Glomerular endothelial cell (primary cell): ENCODE data around the gene MRTFA. TPM values are rescaled to one million over a fixed set of nuclear protein-coding genes. Genes with fewer than 3 reads are reported as not detected.

ENCODE experiments used
- DNase-seq: peaks from one replicate; pipeline ENCODE4 v3.0.0-alpha.2; 2011; ENCODE audit warnings: low read depth, low spot score; ENCODE audit errors: extremely low read depth
- total RNA-seq: library from RNA; depleted of rRNA; stranded (reverse); fragments of >200 nt; gene quantifications from 2 replicates; pipeline ENCODE4 v1.2.3, GENCODE V29; 2015

Gene MRTFA
- total RNA-seq, 1 donor from 2014 or later = 91.6 TPM

DNA sequence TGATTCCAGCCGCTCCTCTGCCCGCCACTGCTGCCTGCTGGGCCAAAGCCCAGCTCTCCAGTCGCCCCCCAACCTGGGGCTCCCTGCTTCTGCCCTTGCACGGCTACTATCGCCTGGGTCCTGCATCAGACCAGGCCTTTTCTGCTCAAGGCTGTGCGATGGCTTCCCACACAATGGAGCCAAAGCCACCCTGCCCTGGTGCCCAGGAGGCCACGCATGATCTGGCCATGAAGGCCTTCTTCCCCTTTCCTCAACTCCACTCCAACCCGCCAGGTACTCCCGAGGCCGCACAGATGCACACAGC lies 220.3 kb downstream of the MRTFA start:
- DNase-seq = no peak

GRCh38 chr22:40415531-40416266 lies 220.8 kb downstream of the MRTFA start:
- DNase-seq = no peak

GRCh38 chr22:40414838-40415505 lies 221.5 kb downstream of the MRTFA start:
- DNase-seq = no peak

DNA sequence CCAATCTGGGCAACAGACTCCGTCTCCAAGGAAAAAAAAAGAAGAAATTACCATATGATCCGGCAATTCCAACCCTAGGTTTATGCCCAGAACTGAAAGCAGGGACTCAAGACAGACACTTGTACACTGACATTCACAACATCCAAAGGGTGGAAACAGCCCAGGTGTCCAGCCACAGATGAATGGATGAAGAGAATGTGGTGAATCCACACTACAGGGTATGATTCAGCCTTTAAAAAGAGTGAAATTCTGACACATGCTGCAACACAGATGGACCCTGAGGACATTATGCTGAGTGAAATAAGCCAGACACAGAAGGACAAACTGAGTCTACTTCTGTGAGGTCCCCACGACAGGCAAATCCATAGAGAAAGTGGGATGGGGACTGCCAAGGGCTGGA lies 222.2 kb downstream of the MRTFA start:
- no peak for DNase-seq

GRCh38 chr22:40413873-40414272 lies 222.6 kb downstream of the MRTFA start:
- DNase-seq = no peak

DNA sequence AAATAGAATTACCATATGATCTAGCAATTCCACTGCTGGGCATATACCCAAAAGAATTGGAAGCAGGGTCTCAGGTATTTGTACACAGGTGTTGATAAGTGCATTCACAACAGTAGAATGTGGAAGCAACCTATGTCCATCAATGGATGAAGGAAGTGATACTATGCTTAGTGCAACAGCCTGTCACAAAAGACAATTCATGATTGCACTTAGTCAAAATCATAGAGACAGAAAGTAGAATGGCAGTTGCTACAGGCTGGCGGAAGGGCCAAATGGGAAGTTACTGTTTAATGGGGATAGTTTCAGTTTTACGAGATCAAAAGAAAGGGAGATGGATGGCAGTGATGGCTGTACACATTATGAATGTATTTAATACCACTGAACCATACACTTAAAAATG lies 224.1 kb downstream of the MRTFA start:
- no peak for DNase-seq

DNA sequence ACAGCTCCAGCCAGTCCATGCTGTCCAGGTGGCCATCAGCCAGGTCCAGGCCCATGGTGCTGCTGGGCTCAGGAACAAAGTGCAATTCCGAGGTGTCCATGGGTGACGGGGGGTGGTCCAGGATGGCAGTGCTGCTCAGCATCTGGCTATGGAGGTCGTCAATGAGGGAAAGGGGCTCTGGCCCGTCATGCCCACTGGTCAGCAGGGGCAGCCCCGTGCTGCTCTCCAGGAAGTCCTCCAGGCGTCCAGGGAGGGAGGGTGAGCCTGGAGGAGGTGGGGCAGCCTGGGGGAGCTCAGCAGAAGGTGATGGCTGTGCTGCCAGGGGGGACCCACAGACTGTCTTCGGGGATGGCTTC lies 225.0 kb downstream of the MRTFA start:
- no peak for DNase-seq

DNA sequence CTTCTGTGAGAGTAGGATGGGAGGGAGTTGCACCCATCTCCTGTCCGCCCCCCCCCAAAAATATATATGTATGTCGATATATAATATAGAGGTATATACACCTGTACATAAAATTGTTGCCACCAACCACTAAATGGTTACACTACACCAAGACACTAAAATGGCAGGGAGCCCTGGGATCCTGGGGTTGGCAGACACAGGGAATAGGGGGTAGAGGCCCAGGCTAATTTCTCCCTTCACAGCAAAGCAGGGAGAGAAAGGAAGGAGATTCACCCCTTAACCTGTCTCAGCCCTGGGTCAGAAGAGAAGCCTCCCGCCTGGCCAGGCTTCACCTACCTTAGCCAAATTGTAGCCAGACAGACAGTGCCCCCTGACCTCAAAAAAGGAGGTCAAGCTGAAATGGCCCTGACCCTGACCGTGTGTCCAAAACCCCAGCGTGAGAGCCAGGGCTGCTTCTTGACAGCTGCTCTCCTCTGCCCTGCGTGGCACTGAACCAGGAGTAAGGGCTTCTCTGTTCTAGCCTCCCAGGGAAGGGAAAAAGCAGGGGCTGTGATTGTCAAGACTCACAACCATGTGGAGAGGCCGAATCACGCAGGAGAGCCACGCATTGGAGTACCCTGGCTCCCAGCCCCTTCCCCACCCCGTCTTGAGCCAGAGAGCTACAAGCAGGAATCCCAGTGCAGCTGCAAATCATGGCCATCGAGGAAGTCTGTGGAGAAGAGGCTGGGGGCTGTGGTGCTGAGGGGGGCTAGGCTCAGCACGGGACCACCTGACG lies 225.6 kb downstream of the MRTFA start:
- DNase-seq = no peak

DNA sequence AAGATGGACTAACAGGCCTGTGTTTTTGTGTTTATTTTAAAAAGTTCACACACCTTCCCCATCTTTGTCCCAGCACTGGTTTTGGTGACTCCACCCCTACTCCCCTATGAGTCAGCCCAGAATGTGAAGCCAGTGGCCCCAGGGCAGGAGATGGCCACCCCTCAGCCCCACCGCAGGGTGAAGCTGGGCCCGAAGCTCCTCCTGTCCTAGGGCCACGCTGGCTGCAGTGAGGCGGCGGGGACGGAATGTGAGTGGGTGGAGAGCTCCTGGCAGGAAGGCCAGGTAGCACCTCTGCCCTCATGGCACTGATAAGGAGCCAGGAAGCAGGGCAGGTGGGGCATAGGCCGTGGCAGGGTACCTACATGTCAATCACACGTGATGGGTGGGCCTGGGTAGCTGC lies 226.2 kb downstream of the MRTFA start:
- no peak for DNase-seq

- no peak for DNase-seq
Measured at GRCh38 chr22:40409613-40410113, 226.9 kb downstream of the MRTFA start.

GRCh38 chr22:40408718-40409612 lies 227.6 kb downstream of the MRTFA start:
- no peak for DNase-seq

- no peak for DNase-seq
Measured at GRCh38 chr22:40407831-40408717, 228.4 kb downstream of the MRTFA start.

GRCh38 chr22:40407021-40407761 lies 229.3 kb downstream of the MRTFA start:
- no peak for DNase-seq

DNA sequence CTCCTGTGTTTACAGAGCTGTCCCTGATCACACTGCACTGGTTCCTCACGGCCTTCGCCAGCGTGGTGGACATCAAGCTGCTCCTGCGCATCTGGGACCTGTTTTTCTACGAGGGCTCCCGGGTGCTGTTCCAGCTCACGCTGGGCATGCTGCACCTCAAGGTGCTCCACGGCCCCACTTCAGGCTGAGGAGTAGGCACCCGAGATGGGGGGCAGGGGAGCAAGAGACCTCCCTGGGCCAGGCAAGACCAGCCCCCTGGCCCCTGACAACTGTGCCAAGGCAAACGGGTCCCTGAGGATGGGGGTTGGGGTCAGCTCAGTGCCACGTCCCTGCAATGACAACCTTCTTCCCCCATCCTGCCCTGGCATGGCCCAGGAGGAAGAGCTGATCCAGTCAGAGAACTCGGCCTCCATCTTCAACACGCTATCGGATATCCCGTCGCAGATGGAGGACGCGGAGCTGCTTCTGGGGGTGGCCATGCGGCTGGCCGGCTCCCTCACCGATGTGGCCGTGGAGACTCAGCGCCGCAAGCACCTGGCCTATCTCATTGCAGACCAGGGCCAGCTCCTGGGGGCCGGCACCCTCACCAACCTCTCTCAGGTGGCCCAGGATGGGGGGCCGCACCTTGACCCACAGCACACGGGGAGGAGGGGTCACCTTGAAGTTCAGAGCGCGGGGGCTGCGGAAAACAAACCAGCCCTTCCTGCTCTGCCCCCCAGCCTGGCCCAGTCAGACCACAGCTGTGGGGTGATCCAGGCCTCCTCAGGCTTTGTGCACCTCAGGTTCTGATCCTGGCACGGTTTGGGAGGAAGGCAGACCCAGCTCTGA lies 230.2 kb downstream of the MRTFA start:
- DNase-seq = no peak

DNA sequence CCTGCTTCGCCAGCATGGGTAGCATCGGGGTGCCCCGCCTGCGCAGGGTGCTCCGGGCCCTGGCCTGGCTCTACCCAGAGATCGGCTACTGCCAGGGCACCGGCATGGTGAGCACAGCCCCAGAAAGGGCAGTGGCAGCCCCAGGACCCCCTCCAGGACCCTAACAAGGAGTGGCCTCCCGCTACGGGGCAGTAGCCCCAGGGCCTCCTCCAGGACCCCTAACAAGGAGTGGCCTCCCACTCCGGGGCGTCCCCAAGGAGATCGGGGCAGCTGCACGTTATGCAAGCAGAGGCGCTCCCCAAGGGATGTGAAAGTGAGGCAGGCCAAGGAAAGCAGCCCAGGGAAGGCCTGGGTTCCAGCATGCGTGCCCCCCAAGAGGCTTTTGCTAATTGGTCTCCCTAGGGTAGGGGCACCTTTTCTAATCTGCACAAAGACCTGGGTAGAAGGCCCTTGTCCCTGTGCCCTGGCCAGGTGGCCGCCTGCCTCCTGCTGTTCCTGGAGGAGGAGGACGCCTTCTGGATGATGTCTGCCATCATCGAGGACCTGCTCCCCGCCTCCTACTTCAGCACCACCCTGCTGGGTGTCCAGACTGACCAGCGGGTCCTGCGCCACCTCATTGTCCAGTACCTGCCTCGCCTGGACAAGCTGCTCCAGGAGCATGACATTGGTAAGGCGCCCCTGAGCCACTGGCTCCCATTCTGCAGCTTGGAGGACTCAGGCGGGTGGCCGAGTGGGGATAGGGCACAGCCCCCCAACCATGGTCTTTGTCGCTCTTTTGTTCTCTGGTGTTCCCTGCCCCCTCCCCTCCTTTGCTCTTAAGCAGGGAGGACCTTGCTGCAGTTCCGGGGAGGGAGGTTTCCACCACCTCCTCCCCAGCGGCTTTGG lies 231.1 kb downstream of the MRTFA start:
- DNase-seq = no peak

DNA sequence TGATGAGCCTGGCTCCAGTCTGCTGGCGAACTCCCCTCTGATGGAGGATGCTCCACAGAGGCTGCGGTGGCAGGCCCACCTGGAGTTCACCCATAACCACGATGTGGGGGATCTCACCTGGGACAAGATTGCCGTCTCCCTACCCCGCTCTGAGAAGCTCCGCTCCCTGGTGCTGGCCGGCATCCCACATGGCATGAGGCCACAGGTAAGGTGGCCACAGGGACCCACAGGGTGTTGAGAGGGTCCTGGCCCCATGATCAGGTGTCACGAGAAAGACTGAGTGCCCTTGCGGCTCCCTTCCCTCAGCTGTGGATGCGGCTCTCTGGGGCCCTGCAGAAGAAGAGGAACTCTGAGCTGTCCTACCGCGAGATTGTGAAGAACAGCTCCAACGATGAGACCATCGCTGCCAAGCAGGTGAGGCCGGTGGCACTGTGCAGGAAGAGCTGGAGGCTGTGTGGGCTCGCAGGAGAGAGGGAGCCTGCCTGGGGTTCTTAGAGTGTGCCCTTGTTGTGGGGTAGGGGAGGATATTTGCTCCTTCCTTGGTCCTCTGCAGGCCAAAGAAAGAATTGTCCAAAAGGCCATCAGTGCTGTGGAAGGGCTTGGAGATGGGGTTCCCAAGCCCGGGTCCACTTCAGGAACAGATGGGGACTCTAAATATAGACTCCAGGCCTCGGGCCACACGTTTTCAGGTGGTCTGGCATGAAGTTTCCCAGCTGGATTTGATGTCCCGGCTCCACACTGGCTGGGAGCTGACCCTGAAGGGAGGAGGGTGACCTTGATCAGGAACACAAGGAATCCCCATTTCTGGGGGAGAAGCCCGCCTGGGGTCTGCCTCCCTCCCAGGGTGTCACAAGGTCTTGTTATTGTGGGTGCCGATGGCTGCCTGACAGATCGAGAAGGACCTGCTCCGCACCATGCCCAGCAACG lies 232.0 kb downstream of the MRTFA start:
- DNase-seq = no peak
